OCI-M2 (cell line): ENCODE results near the gene NTSR1.

Source experiments
- DNase-seq: peaks from one replicate; lab custom pipeline; 2025; ENCODE audit not compliant: unreplicated experiment; lab: John Stamatoyannopoulos, UW

Gene NTSR1

DNA sequence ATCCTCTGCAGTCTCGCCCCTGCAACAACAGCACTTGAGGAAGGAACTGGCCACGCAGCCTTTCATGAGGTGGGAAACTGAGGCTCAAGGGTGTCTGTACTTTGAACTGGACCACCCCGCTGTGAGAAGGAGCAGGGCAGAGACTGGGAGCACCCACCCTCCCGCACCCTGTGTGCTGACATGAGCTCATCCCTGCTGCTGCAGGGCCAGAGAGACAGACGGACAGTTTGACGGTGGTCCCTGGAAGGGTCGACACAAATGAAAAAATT, 70.7 kb downstream of the NTSR1 start:
- no peak for DNase-seq

DNA sequence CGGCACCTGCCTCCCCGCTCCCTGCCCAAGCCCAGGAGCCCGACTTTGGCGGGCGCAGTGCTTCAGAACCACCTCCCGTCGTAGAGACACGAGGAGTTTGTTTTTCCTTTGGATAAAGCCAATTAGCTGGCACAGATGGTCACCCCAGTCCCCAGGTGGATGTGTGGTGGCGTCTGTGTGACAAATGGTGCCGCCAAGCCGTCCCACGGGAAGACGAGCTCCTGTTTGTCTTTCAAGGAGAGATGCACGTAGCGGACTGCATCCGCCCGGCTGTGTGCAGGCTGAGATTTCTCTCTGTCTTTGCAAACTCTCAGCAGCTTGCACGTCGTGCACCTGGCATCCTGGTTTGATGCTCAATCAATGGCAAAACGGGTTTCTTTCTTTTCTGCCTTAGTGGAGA, 71.6 kb downstream of the NTSR1 start:
- DNase-seq: no peak

DNA sequence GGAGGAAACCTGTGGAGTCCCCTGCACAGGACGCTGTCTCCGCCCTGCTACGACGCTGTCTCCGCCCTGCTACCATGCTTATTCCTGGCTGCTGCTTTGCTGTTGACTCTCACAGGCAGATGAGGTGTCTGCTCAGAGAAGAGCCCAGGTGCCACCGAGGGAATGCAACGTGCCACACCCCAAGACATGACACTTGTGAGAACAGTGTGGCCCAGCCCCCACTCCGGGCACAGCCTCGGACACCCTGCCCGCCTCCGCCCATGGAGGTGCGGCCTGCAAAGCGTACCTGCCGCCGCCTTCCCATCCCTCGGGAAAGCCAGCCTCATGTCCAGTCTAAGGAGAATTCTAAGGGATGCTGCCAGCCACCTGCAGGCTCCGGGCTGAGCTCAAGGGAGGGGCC, 72.1 kb downstream of the NTSR1 start:
- DNase-seq: no peak

DNA sequence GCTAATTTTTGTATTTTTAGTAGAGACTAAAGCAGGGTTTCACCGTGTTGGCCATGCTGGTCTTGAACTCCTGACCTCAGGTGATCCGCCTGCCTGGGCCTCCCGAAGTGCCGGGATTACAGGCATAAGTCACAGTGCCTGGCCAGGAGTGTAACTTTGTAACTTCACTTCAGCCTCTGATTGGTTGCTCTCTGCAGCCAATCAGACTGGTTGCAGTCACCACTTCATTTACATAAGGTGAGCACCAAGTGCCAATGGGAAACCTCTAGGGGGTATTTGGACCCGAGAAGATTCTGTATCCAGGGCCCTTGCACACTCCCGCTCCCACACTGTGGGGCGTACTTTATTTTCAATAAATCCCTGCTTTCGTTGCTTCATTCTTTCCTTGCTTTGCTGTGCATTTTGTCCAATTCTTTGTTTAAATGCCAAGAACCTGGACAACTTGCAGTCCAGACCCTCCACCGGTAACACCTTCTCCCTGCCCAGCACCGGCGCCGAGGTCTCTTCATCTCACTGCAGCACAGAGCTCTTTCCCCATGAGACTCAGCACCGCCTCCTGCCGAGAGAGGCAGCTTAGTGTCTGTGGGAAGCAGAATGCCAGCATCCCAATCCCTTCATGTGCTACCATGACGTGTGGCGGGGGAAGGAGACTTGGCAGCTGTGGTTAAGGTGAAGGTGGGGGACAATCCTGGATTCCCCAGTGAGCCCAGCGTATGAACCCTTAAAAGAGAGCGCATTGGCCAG, 73.7 kb downstream of the NTSR1 start:
- DNase-seq: no peak

DNA sequence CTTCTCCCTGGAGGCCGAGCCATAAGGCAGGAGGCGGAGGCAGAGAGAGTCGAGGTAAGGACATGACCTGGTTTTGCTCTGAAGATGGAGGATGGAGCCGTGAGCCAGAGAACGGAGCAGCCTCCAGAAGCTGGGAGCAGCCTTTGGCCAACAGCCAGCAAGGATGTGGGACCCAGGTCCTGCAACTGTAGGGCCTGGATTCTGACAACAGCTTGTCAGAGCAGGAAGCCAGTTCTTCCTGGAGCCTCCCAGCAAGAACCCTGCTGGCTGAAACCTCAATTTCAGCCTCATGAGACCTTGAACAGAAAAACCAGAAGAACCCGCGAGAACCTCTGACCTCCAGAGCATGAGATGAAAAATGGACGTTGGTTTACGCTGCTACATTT, 74.2 kb downstream of the NTSR1 start:
- no peak for DNase-seq

DNA sequence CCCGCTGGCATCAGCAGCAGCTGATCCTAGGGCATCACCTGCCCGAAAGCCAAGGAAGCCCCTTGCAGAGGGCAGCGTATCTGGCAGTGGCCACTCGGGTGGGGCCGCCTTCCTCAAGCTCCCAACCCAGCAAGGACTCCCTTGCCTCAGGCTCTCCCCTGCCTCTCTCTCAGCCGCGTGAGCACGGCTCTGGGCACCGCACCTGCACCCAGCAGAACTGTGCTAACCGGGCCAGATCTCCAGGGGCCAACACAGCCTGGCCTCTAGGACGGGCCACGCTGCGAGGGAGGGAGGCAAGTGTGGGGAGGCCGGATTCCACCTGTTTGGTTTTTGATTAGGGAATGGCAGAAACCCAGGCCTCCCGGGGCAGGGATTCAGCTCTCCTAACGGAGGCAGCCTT, 75.9 kb downstream of the NTSR1 start:
- no peak for DNase-seq

DNA sequence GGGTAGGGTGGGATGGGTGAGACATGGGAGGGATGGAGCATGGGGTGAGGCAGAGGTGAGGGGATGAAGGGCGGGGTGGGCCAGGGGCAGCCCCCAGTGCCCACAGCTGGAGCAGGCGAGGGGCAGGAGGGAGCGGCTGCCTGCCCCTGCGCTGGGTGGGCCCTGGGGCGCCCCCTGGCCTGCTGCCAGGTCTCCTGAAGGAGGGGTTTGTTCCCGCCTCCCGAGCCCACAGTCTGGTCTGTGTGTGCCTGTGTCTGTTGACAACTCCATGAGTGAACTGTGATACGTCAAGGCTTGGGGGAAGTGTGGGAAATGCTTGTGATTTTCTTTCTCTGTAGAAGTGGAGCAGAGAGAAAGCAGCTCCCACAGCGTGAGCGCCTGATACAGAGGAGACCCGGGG, 76.8 kb downstream of the NTSR1 start:
- no peak for DNase-seq

DNA sequence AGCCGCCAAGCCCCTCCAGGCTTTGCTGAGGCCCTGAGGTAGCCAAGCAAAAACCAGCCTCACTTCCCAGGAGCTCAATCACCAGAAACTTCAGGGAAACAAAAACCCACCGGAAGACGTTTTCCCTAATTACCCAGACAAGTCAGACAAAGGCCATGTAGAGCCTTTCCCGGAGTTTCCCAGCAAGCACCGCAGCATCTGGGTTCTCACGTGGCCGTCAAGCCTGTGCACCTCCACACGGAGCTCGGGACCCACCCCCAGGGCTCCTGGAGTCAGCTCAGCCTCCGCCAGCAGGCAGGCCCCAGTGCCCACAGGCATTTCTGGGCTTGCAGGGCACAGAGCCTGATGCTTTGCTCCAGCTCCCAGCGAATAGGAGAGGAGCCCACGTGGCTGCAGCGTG, 77.5 kb downstream of the NTSR1 start:
- DNase-seq: no peak

DNA sequence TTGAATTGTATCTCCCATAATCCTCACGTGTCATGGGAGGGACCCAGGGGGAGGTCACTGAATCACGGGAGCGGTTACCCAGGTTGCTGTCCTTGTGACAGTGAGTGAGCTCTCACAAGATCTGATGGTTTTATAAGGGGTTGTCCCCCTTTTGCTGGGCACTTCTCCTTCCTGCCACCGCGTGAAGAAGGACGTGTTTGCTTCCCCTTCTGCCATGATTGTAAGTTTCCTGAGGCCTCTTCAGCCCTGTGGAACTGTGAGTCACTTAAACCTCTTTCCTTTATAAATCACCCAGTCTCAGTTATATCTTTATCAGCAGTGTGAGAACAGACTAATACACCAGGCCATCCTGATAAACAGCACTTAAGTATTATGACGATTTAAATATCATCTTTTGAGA, 78.7 kb downstream of the NTSR1 start:
- DNase-seq: no peak

DNA sequence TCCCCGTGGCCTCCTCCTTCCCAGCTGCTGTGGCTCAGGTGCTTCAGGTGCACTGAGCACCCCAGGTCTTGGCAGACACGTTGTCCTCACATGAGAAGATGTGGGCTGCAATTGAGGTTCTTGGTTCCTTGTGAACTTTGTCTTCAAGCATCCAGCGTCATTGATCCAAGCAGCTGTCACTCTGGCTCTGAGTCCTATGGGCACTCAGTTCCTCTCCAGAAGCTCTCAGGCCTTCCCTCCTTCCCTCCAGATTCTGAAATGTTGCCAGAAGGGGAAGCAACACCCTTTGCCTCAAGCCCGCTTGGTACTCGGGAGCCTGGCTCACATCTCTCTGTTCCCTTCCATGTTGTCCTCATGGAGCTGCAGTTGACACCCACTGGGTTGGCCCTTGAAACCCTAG, 79.2 kb downstream of the NTSR1 start:
- no peak for DNase-seq

DNA sequence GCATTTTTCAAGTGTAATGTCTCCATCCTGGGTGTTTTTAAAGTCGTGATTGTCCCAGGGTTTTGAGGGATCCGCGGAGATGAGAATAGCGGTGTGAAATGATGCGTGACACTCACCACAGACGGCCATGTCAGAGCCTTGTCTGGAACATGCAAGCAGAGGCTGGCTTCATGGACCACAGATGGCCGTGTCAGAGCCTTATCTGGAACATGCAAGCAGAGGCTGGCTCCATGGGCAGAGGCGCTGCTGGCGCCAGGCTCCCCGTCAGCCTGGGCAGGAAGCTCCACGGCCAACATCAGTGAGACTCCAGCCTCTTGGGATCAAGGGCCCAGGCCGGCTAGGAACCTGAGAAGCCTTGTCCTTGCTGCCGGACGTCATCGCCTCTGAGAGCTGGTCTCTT, 80.0 kb downstream of the NTSR1 start:
- no peak for DNase-seq

DNA sequence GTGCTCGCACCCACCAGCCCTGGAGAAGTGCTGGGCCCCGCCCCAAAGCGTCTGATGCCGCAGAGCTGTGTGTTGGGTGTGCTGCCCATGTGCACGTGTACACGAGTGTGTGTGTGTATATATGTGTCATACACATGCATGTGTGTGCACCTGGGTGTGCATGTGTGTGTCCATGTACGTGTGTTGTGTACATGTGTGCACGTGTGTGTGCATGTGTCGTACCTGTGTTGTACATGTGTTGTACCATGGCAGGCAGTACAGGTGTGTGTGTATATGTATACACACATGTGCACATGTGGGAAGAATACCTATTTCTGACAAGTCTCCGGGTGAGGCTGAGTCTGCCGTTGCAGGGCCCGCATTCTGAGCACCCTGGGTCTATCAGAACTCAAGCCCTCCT, 81.4 kb downstream of the NTSR1 start:
- DNase-seq: no peak

DNA sequence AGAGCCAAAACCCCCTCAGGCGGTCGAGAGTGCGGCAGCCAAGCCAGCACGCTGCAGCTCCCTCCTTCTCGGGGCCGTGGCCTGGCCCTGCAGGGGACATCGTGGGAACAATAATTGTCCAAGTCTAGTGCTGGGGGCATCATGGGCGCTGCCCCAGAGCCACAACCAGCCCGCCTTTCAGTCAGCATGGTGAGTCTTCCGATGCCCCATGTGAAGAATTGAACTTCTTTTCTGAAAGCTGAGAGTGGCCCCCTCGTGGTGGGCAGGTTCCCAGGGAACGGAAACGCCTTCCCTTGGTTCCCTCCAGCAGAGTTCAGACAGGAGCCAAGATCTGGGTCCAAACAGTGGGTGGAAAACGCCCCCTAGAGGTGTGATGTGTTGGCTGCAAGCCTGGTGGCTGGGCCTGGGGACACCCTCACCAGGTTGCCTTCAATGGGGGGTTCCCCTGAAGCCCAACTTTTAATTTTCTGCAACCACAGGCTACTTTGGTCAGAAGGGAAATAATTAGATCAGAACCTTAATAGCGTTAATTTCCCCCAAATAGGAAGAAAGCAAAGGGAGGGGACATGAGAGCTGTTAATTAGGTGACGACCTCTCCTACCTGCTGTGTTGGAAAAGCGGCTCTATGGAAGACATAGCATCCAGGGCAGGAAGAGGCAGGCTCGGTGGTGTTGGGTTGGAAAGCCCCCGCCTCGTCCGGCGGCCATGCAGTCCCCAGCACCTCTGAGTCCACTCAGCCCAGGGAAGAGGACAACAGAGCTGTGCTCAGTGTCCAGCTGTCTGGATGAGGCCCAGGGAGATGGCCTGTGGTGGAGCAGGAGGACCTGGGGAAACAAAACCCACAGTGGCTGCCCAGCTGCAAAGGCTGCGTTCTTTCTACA, 82.9 kb downstream of the NTSR1 start:
- peak; percentile 85 for DNase-seq

DNA sequence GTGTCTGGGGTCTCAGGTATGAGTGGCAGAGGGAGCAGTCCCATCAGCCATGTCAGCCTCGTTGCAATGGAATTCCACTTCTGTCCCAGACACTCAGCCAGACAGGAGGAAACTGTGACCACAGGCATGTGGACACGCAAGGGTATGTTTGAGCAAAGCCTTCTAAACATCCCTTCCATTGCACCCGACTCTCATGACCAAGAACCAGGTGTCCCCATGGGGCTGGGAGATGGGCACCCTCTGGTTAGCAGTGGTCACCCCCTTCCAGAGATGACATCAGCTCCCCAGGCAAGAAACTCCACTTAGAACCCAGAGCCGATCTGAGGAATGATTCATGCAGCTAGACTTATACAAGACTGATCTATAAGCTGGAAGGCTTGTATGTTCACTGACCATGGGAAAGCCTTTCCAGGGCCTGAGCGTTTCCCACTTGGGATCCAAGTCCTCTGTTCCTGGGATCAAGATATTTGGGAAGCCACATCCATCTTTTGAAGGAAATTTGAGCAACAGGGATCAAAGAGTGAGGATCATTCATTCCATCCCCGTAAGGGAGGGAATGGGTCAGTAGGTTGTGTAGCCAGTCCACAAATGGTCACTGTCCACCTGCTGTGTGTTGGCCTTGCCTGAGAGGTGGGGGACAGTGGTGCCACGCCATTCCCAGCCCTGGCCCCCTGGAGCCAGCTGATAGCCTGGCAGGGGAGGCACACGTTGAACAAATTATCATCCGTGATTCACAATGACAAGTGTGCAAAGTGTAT, 83.7 kb downstream of the NTSR1 start:
- DNase-seq: no peak

DNA sequence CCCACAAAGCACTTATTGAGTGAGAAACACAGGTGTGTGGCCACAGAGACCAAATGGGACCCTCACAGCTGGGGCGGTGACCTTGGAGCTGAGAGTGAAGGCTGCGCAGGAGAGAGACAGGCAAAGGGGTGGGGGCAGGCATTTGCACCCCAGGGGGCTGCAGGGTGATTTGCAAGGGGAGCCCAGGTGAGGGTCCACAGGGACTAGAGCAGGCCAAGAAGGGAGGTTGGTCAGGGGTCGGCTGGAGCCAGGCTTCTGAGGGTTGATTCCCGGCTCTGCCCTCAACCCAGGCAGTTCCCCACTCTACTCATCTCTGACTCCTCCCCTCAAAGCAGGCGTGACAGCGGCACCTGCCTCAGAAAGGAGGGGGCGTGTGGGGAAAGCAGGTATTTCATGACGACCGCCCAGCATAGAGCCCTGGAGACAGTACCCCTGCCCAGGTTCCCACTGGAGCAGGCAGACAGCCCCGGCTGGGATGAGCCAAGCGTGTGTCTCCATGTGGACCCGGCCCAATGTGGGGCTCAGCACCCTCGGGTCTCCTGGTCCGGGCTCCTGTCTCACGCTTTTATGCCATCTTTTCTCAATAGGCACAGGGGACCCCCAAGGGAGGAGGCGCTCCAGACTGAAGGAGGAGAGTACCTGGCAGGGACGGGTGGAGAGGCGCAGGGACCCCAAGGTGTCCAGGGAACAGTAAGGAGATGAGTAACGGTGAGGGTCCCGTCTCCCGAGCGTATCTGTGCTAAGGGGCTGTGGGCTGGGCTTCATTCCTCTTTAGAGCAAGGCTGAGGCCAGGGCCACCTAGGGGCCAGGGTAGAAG, 84.5 kb downstream of the NTSR1 start:
- DNase-seq: no peak

DNA sequence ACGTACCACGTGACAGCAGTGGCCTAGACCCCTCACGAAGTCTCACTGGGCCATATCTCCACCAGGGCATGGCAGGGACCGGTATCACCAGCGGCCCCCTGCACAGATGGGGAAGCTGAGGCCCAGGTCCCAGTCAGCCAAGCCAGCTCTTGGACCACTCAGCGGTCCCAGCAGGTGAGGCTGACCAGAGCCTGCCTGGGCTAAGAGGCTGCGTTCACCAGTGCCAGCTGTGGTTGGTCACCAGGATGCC, 85.0 kb downstream of the NTSR1 start:
- DNase-seq: no peak

DNA sequence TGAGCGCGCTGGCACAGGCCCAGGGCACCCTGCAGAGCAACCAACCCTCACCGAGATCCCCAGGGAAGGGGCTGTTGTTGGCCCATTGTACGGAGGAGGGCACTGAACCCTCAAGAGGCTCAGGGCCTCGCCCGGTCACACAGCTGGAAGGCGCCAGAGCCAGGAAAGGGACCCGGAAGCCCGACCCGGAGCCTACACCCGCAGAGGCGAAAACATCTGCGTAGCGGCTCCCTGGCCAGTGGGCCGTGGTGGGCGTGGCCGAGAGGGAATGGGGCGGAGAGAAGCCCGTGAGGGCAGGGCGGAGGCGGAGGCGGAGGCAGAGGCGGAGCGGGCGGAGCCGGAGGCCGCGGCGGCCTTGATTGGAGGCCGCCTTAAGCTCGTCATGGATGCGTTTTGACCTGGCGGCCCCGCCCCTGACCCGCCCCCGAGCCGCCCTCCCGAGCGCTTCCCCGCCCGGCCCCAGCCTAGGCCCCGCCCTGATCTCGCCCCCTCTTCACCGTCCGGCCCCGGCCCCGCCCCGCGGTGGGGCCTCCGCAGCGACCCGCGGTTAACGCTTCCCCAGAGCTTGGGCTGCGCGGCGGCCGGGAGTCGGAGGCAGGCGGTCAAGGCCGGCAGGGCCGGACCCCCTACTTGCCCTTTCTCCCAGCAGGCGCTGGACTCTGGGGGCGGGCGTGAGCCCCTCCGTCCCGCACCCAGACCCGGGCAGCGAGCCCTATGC, 85.5 kb downstream of the NTSR1 start:
- peak; percentile 81 for DNase-seq

DNA sequence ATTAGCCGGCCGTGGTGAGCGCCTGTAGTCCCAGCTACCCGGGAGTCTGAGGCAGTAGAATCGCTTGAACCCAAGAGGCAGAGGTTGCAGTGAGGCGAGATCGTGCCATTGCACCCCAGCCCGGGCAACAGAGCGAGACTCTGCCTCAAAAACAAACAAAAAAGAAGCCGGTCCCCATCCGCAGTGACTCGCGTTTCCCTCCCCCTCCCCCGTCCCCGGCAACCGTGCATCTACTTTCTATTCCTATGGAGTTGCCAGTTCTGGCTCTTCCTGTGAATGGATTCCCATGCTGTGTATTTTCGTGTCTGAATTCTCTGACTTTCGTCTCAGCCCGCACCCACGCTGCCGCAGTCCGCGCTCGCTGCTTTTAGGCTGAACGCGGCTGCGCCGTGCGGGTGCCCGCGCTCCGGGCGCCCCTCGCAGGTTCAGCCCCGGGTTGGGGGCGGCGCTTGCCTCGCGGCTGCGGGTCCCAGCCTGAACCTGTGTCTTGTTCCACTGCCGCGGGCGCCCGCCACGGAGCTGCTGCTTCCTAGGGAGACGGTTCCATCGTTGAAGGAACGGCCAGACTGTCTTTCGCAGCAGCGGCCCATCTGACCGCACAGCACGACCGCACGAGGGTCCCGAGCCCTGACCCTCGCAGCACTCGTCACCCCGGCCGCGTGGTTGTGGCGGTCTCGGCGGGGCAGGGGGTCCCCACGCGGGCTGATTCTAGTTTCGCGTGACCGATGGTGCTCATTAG, 86.6 kb downstream of the NTSR1 start:
- DNase-seq: peak; percentile 38

DNA sequence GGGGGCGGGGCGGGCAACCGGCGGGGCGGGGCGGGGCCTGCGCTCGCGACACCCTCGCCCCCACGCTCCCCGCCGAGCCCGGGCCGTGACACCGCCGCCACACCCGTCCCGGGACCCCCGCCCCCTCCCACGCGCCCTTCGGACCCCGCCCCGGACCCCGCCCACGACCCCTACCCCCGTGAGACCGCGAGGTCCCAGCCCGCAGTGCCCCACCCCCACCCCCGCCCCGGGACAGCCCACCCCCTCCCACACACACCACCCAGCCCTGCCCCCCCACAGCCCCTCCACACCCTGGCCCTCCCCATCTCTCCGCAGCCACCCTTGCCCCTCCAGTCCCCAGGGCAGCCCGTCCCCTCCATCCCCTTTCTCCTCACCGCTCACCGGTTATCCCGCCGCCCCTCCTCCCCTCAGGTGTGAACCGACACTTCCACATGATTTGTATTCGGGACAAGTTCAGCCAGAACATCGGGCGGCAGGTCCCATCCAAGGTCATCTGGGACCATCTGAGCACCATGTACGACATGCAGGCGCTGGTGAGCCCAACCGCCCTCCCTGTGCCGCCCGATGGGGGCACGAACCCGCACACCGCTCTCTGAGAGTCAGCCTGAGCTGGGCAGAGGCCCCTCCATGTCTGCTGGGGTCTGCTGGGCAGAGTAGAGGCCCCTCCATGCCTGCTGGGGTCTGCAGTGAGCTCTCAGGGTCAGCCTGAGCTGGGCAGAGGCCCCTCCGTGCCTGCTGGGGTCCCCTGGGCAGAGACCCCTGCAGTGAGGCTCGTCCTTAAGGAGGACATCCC, 88.3 kb downstream of the NTSR1 start:
- no peak for DNase-seq
